Activated naive CD4-positive, alpha-beta T cell (primary cell): Measurements from ENCODE around the gene PCDHA11.
"Not testable (repeated sequence)": the region's sequence is repeated elsewhere in the genome, so short reads cannot be mapped to it uniquely, and the experiment has no call there.

Source experiments
- DNase-seq, 4 experiments: peaks; one replicate each; lab custom pipeline; 2025; lab: John Stamatoyannopoulos, UW

Gene PCDHA11, protein sequence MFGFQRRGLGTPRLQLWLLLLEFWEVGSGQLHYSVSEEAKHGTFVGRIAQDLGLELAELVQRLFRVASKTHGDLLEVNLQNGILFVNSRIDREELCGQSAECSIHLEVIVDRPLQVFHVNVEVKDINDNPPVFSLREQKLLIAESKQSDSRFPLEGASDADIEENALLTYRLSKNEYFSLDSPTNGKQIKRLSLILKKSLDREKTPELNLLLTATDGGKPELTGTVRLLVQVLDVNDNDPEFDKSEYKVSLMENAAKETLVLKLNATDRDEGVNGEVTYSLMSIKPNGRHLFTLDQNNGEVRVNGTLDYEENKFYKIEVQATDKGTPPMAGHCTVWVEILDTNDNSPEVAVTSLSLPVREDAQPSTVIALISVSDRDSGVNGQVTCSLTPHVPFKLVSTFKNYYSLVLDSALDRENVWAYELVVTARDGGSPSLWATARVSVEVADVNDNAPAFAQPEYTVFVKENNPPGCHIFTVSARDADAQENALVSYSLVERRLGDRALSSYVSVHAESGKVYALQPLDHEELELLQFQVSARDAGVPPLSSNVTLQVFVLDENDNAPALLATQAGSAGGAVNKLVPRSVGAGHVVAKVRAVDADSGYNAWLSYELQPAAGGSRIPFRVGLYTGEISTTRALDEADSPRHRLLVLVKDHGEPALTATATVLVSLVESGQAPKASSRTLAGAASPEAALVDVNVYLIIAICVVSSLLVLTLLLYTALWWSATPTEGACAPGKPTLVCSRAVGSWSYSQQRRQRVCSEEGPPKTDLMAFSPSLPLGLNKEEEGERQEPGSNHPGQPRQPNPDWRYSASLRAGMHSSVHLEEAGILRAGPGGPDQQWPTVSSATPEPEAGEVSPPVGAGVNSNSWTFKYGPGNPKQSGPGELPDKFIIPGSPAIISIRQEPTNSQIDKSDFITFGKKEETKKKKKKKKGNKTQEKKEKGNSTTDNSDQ

DNA sequence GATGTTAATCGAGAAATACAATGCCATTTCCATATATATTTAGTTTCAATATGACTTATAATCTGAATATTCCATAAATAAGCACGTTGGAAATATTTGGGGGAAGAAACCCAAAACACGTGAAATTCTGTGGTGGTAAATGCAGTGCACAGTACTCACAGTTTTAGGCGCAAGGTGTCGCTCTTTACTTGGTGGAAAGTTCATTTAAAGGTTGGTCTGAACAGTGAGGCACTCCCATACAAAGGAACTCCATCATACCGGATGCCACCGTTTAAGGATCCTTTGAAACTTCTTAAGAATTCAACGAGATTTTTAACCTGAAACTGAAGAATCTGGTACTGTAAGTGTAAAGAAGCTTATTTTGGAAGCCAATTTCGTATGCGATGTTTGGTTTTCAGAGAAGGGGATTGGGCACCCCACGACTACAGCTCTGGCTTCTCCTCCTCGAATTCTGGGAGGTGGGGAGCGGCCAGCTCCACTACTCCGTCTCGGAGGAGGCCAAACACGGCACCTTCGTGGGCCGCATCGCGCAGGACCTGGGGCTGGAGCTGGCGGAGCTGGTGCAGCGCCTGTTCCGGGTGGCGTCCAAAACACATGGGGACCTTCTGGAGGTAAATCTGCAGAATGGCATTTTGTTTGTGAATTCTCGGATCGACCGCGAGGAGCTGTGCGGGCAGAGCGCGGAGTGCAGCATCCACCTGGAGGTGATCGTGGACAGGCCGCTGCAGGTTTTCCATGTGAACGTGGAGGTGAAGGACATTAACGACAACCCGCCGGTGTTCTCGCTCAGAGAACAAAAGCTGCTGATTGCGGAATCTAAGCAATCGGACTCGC is at the start of gene PCDHA11:
Gene PCDHA11, plus strand, starts transcription at position 237 of the 834 bp plus-strand sequence. Its CDS starts 147 bp downstream, at position 384.
- DNase-seq, result no peak

DNA sequence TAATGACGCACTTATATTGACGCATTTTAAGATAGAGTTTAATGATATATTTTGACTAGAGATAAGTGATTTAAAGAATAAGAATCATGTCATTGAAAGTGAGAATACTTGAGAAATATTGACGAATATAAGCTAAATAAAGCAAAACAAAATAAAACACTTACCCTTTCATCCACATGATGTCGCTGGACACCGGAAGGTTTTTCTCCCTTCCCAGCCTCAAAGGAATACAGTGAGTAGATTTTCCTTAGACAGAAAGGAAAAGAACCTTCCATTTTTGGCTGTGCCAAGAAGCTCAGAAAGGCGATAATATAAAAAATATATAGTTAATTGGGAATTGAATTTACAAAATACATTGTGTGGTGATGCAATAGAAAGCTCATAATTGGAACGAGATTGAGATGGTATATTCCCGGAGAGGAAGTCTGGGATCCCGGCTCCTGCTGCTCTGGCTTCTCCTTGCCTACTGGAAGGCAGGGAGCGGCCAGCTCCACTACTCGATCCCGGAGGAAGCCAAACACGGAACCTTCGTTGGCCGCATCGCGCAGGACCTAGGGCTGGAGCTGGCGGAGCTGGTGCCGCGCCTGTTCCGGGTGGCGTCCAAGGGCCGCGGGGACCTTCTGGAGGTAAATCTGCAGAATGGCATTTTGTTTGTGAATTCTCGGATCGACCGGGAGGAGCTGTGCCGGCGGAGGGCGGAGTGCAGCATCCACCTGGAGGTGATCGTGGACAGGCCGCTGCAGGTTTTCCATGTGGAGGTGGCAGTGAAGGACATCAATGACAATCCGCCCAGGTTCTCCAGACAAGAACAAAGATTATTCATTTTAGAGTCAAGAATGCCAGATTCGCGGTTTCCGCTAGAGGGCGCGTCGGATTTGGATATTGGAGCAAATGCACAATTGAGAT is 47.1 kb upstream of the PCDHA11 start, which contains the start of gene PCDHA5:
Gene PCDHA5, plus strand, starts transcription at position 239 of the 906 bp plus-strand sequence.
- DNase-seq, result no peak

DNA sequence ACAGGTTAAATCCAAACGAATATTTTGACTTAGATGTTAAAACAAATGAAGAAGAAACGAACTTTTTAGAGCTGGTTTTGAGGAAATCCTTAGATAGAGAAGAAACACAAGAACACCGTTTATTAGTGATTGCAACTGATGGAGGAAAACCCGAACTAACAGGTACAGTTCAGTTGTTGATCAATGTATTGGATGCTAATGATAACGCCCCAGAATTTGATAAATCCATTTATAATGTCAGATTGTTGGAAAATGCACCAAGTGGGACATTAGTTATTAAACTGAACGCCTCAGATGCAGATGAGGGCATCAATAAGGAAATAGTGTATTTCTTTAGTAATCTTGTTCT is 46.5 kb upstream of the PCDHA11 start:
- no peak for DNase-seq

DNA sequence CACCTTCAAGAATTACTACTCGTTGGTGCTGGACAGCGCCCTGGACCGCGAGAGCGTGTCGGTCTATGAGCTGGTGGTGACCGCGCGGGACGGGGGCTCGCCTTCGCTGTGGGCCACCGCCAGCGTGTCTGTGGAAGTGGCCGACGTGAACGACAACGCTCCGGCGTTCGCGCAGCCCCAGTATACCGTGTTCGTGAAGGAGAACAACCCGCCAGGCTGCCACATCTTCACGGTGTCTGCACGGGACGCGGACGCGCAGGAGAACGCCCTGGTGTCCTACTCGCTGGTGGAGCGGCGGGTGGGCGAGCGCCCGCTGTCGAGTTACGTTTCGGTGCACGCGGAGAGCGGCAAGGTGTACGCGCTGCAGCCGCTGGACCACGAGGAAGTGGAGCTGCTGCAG is 45.8 kb upstream of the PCDHA11 start:
- DNase-seq, result not testable (repeated sequence)

DNA sequence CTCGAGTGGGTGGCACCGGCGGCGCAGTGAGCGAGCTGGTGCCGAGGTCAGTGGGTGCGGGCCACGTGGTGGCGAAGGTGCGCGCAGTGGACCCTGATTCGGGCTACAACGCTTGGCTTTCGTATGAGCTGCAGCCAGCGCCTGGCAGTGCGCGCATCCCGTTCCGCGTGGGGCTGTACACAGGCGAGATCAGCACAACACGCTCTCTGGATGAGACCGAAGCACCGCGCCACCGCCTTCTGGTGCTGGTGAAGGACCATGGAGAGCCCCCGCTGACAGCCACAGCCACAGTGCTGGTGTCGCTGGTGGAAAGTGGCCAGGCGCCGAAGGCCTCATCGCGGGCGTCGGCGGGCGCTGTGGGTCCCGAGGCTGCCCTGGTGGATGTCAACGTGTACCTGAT is 45.3 kb upstream of the PCDHA11 start:
- DNase-seq, result no peak

DNA sequence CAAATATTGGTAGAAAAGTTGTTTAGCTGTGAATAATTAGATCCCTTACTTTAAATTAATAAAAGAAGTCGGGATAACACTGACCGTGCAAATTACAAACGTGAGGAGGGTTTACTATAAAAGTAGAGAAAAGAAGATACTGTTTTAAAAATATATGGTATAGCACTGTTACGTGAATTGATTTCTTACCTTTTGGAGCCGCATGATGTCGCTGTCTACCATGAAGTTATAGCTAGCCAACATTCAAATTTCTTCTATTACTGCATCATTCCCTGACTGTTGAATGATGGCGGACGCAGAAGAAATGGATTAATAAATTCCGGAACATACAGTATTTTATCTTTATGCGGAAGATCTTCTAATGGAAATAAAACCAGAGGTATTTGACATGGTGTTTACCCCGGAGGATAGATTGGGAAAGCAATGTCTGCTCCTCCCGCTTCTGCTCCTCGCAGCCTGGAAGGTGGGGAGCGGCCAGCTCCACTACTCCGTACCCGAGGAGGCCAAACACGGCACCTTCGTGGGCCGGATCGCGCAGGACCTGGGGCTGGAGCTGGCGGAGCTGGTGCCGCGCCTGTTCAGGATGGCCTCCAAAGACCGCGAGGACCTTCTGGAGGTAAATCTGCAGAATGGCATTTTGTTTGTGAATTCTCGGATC is 40.9 kb upstream of the PCDHA11 start, which contains the start of gene PCDHA6:
Gene PCDHA6, plus strand, starts transcription at position 257 of the 658 bp plus-strand sequence. Its CDS starts 132 bp downstream, at position 389.
- DNase-seq, result no peak

DNA sequence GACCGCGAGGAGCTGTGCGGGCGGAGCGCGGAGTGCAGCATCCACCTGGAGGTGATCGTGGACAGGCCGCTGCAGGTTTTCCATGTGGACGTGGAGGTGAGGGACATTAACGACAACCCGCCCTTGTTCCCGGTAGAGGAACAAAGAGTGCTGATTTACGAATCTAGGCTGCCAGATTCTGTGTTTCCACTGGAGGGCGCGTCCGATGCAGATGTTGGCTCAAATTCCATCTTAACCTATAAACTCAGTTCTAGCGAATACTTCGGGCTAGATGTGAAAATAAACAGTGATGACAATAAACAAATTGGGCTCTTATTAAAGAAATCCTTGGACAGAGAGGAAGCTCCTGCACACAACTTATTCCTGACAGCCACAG is 40.4 kb upstream of the PCDHA11 start:
- DNase-seq, result no peak

DNA sequence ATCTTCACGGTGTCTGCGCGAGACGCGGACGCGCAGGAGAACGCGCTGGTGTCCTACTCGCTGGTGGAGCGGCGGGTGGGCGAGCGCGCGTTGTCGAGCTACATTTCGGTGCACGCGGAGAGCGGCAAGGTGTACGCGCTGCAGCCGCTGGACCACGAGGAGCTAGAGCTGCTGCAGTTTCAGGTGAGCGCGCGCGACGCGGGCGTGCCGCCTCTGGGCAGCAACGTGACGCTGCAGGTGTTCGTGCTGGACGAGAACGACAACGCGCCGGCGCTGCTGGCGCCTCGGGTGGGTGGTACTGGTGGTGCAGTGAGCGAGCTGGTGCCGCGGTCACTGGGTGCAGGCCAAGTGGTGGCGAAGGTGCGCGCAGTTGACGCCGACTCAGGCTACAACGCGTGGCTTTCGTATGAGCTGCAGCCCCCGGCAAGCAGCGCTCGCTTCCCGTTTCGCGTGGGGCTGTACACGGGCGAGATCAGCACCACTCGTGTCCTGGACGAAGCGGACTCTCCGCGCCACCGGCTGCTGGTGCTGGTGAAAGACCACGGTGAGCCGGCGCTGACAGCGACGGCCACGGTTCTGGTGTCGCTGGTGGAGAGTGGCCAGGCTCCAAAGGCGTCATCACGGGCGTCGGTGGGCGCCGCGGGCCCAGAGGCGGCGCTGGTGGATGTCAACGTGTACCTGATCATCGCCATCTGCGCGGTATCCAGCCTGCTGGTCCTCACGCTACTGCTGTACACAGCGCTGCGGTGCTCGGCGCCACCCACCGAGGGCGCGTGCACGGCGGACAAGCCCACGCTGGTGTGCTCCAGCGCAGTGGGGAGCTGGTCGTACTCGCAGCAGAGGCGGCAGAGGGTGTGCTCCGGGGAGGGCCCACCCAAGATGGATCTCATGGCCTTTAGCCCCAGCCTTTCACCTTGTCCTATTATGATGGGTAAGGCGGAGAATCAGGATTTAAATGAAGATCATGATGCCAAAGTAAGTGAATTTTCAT is 39.0 kb upstream of the PCDHA11 start:
- DNase-seq, result not testable (repeated sequence)

DNA sequence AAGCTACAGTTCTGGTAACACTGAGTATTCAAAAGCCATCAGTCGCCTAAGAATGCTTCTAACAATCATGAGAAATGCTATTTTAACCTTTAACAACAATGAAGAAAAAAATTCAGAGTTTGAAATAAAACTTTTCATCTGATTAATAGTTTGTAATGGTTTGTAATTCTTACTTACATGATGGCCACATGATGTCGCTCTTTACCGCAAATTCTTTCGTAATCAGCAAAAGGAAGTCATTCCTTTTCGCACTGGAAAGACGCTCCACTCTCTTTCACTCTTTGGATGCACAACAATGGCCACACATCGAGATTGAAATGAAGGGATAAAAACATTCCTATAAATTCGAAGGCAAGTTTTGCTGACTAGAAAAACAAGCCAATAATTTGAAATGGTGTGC is 34.8 kb upstream of the PCDHA11 start, which contains the start of gene PCDHA7:
Gene PCDHA7, plus strand, starts transcription at position 277 of the 400 bp plus-strand sequence. Its CDS starts 115 bp downstream, at position 392.
- DNase-seq, result no peak

DNA sequence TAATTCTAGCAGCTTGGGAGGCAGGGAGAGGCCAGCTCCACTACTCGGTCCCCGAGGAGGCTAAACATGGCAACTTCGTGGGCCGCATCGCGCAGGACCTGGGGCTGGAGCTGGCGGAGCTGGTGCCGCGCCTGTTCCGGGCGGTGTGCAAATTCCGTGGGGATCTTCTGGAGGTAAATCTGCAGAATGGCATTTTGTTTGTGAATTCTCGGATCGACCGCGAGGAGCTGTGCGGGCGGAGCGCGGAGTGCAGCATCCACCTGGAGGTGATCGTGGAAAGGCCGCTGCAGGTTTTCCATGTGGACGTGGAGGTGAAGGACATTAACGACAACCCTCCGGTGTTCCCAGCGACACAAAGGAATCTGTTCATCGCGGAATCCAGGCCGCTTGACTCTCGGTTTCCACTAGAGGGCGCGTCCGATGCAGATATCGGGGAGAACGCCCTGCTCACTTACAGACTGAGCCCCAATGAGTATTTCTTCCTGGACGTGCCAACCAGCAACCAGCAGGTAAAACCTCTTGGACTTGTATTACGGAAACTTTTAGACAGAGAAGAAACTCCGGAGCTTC is 34.2 kb upstream of the PCDHA11 start:
- DNase-seq, result not testable (repeated sequence)

DNA sequence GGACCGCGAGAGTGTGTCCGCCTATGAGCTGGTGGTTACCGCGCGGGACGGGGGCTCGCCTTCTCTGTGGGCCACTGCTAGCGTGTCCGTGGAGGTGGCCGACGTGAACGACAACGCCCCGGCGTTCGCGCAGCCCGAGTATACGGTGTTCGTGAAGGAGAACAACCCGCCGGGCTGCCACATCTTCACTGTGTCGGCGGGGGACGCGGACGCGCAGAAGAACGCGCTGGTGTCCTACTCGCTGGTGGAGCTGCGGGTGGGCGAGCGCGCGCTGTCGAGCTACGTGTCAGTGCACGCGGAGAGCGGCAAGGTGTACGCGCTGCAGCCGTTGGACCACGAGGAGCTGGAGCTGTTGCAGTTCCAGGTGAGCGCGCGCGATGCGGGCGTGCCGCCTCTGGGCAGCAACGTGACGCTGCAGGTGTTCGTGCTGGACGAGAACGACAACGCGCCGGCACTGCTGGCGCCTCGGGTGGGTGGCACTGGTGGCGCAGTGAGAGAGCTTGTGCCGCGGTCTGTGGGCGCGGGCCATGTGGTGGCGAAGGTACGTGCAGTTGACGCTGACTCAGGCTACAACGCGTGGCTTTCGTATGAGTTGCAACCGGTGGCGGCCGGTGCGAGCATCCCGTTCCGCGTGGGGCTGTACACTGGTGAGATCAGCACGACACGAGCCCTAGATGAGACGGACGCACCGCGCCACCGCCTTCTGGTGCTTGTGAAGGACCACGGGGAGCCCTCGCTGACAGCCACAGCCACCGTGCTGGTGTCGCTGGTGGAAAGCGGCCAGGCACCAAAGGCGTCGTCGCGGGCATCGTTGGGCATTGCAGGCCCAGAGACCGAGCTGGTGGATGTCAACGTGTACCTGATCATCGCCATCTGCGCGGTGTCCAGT is 32.9 kb upstream of the PCDHA11 start:
- no peak for DNase-seq

DNA sequence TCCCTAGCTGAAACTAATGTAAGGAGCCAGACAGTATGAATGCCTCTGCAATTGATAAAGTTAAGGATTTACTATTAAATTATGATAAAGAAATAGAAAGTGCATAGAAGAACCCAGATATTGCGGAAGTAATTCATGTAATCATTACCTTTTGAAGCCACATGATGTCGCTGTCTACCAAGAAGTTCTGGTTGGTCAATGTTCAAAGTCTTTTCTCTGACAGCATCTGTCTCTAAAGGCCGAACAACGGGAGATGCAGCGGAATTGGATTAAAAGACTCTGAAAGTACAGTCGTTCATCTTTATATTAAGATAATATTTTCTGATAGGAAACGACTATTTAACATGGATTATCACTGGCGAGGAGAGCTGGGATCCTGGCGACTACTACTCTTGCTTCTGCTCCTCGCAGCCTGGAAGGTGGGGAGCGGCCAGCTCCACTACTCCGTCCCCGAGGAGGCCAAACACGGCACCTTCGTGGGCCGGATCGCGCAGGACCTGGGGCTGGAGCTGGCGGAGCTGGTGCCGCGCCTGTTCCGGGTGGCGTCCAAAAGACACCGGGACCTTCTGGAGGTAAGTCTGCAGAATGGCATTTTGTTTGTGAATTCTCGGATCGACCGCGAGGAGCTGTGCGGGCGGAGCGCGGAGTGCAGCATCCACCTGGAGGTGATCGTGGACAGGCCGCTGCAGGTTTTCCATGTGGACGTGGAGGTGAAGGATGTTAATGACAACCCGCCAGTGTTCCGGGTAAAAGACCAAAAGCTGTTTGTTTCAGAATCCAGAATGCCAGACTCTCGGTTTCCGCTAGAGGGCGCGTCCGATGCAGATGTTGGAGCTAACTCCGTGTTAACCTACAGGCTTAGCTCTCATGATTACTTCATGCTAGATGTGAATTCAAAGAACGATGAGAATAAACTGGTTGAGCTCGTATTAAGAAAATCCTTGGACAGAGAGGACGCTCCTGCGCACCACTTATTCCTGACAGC is 27.5 kb upstream of the PCDHA11 start, which contains the start of gene PCDHA8:
Gene PCDHA8, plus strand, starts transcription at position 210 of the 985 bp plus-strand sequence. Its CDS starts 135 bp downstream, at position 345.
- DNase-seq, result no peak

DNA sequence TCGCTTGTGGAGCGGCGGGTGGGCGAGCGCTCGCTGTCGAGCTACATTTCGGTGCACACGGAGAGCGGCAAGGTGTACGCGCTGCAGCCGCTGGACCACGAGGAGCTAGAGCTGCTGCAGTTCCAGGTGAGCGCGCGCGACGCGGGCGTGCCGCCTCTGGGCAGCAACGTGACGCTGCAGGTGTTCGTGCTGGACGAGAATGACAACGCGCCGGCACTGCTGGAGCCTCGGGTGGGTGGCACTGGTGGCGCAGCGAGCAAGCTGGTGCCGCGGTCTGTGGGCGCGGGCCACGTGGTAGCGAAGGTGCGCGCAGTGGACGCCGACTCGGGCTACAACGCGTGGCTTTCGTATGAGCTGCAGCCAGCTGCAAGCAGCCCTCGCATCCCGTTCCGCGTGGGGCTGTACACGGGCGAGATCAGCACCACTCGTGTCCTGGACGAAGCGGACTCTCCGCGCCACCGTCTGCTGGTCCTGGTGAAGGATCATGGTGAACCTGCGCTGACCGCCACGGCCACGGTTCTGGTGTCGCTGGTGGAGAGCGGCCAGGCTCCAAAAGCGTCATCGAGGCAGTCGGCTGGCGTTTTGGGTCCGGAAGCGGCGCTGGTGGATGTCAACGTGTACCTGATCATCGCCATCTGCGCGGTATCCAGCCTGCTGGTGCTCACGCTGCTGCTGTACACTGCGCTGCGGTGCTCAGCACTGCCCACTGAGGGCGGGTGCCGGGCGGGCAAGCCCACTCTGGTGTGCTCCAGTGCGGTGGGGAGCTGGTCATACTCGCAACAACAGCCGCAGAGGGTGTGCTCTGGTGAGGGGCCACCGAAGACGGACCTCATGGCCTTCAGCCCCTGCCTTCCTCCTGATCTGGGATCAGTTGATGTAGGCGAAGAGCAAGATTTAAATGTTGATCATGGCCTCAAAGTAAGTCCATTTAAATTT is 25.7 kb upstream of the PCDHA11 start:
- no peak for DNase-seq

DNA sequence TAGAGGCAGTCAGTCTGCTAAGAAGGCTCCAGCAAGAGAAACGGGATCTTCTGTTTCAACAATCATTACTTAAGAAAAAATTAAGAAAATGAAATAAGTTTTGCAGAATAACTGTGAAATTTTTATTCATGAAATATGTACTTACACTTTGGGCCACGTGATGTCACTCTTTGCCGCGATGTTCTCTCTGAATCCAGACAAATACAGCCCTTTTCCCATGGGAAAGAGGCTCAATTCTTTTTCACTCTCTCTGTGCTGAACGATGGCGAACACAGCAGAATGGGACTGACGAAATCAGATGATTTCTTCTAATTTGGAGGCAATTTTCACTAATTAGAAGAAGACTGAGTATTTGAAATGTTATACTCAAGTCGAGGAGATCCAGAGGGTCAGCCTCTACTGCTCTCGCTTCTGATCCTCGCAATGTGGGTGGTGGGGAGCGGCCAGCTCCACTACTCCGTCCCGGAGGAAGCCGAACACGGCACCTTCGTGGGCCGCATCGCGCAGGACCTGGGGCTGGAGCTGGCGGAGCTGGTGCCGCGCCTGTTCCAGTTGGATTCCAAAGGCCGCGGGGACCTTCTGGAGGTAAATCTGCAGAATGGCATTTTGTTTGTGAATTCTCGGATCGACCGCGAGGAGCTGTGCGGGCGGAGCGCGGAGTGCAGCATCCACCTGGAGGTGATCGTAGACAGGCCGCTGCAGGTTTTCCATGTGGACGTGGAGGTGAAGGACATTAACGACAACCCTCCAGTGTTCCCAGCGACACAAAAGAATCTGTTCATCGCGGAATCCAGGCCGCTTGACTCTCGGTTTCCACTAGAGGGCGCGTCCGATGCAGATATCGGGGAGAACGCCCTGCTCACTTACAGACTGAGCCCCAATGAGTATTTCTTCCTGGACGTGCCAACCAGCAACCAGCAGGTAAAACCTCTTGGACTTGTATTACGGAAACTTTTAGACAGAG is 20.3 kb upstream of the PCDHA11 start, which contains the start of gene PCDHA9:
Gene PCDHA9, plus strand, starts transcription at position 244 of the 964 bp plus-strand sequence. Its CDS starts 114 bp downstream, at position 358.
- DNase-seq, result not testable (repeated sequence)
